Activated CD4-positive, alpha-beta T cell treated with anti-CD3 and anti-CD28 coated beads, Interleukin-2, amount 50 U/mL, for 16 hours (primary cell): ENCODE results near the gene FAT1.

Experiments
- DNase-seq: peaks from one replicate; pipeline ENCODE4 v3.0.0-alpha.2; 2020

FAT1 gene

GRCh38 chr4:186557061-186557460, 166.6 kb downstream of the FAT1 start:
- DNase-seq: no peak

GRCh38 chr4:186554914-186555827, 168.5 kb downstream of the FAT1 start, which contains the start of gene MTNR1A:
MTNR1A (minus strand) TSS chr4:186555567; CDS start chr4:186555365, 202 bp downstream.
- DNase-seq: no peak

GRCh38 chr4:186554539-186554913, 169.1 kb downstream of the FAT1 start:
- DNase-seq: no peak

- DNase-seq: no peak
Observed at GRCh38 chr4:186553717-186554116, 169.9 kb downstream of the FAT1 start.

- DNase-seq: no peak
Observed at GRCh38 chr4:186551849-186552248, 171.8 kb downstream of the FAT1 start.

GRCh38 chr4:186545436-186545835, 178.2 kb downstream of the FAT1 start:
- DNase-seq: no peak

GRCh38 chr4:186543206-186543605, 180.4 kb downstream of the FAT1 start:
- DNase-seq: no peak

GRCh38 chr4:186541801-186542200, 181.9 kb downstream of the FAT1 start:
- no peak for DNase-seq

GRCh38 chr4:186537843-186538521, 185.7 kb downstream of the FAT1 start:
- DNase-seq: no peak
